H1 (cell line): ENCODE results near the gene SLC48A1. TPM values are rescaled to one million over a fixed set of nuclear protein-coding genes. Genes with fewer than 3 reads are reported as not detected.

Source experiments
- CBX5 ChIP-seq: fragments of 300-800, 300-1000 bp; sonication (generic); IDR thresholded peaks from 2 replicates; pipeline ENCODE4 v1.7.1; 2016; ENCODE audit warnings: antibody characterized with exemption, low read length, low read depth
- CTBP2 ChIP-seq: IDR thresholded peaks from 2 replicates; pipeline ENCODE4 v1.7.0; 2011; ENCODE audit warnings: borderline replicate concordance, mild to moderate bottlenecking, moderate library complexity, mixed read lengths, low read length; ENCODE audit not compliant: insufficient read depth, insufficient read length
- EZH2 ChIP-seq: fragments of 200-600 bp; sonication (generic); IDR thresholded peaks from 2 replicates; pipeline ENCODE4 v1.7.1; 2012; ENCODE audit warnings: low read depth, mild to moderate bottlenecking, moderate library complexity, low read length, inconsistent platforms; ENCODE audit not compliant: severe bottlenecking
- JUN ChIP-seq: IDR thresholded peaks from 2 replicates; pipeline ENCODE4 v1.6.1; 2011; ENCODE audit warnings: low read depth, mild to moderate bottlenecking, improper control_type of control experiment, low read length
- KDM4A ChIP-seq: IDR thresholded peaks from one replicate; pipeline ENCODE4 v1.7.1; 2012; ENCODE audit warnings: low read depth, mild to moderate bottlenecking, moderate library complexity, low read length, inconsistent platforms; ENCODE audit not compliant: severe bottlenecking
- POLR2A ChIP-seq, 2 experiments: IDR thresholded peaks; 1 replicate in 1 of 2; 2 replicates in 1 of 2; pipeline ENCODE4 v1.6.1; 2011; ENCODE audit warnings: low read depth in 2 of 2, low read length in 2 of 2, mild to moderate bottlenecking in 2 of 2; ENCODE audit errors: control extremely low read depth in 1 of 2
- TAF1 ChIP-seq: IDR thresholded peaks from 2 replicates; pipeline ENCODE4 v1.6.1; 2011; ENCODE audit warnings: mild to moderate bottlenecking, low read depth, low read length
- TEAD4 ChIP-seq: IDR thresholded peaks from 2 replicates; pipeline ENCODE4 v1.6.1; 2012; ENCODE audit warnings: low read depth, low read length, inconsistent platforms, mixed read lengths
- USF2 ChIP-seq: IDR thresholded peaks from 2 replicates; pipeline ENCODE4 v1.6.1; 2011; ENCODE audit warnings: low read length, improper control_type of control experiment
- YY1 ChIP-seq: IDR thresholded peaks from 2 replicates; pipeline ENCODE4 v1.6.1; 2011; ENCODE audit warnings: low read depth, mild to moderate bottlenecking, low read length
- polyA plus RNA-seq, 7 experiments: library from polyadenylated mRNA; depleted of rRNA in 3 of 7; stranded (reverse) in 5 of 7; unstranded in 2 of 7; fragments of >200 nt in 5 of 7; fragments of 200-250 nt in 2 of 7; gene quantifications; 1 replicate in 5 of 7; 2 replicates in 1 of 7; 4 replicates in 1 of 7; pipeline versions ENCODE4 v1.2.1 to v1.2.3, GENCODE V29; 2011 to 2013; ENCODE audit warnings: missing spikeins in 2 of 7, mixed read lengths in 2 of 7
- total RNA-seq: library from RNA; stranded (reverse); fragmentation: NEBNext Ultra II Directional; extraction: Animal tissue kit (Norgen Biotek cat#: 25700); gene quantifications from 2 replicates; pipeline ENCODE4 v1.2.1, GENCODE V29; 2021

Gene SLC48A1
- total and polyA plus RNA-seq, 2 of the 8 experiments (the other 6 are each of a cell fraction or from before 2014, with no cell fraction given), result 9.5 to 14.1 TPM

DNA sequence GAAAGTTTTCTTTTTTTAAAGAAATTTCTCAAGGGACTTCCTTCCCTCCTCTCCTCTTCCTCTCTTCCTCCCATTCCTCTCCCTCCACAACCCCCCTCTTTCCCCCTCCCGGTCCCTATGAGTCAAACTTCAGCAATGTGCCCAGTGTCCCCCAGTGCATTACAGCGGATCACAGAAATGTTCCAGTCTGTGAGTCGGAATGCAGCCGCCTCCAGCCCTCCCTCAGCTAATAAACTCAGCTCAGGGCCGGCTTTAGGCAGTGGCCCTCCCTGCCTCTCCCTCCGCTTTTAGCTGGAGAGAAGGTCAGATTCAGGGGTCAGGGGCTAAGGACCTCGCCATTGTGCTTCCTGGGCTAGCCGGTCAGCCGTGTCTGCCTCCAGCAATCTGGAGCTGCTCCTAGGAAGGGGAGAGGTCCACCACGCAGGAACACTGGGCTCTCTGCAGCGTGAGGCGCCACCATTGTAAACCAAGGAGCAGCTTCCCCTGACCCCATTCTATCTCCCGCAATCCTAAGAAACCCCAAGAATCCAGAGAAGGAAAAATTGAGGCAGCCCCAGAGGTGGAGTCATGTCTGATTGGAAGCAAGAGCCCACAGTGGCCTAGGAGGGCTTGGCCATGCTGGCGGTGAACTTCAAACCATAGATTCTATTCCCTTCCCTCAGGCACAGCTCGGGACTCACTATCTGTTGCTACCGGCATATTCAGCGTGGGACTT is 47.8 kb downstream of the SLC48A1 start (continued):
- TF ChIP-seq TAF1 (peak; percentile 65; the same call in 1 of the 2 replicates), KDM4A (peak; percentile 2), JUN (peak; percentile 80; the same call in 1 of the 2 replicates), CTBP2 (no peak), POLR2A (IDR thresholded peaks at IDR 0.05; ENCODE audit: control extremely low read depth in 1 of 2, low read depth in 2 of 2, low read length in 2 of 2) (peak in 1 of 2 experiments; percentile 35; a peak in 1 of 3 replicates), TEAD4 (peak; percentile 88), CBX5 (no peak), USF2 (no peak), YY1 (no peak), EZH2 (no peak)
- TF ChIP-seq, all 59 proteins: peak for 8
